ENCODE measurements around the gene SLC1A6. TPM values are rescaled to one million over a fixed set of nuclear protein-coding genes. Genes with fewer than 3 reads are reported as not detected.

The SLC1A6 gene
- not detected in 2 replicates for total RNA-seq

DNA sequence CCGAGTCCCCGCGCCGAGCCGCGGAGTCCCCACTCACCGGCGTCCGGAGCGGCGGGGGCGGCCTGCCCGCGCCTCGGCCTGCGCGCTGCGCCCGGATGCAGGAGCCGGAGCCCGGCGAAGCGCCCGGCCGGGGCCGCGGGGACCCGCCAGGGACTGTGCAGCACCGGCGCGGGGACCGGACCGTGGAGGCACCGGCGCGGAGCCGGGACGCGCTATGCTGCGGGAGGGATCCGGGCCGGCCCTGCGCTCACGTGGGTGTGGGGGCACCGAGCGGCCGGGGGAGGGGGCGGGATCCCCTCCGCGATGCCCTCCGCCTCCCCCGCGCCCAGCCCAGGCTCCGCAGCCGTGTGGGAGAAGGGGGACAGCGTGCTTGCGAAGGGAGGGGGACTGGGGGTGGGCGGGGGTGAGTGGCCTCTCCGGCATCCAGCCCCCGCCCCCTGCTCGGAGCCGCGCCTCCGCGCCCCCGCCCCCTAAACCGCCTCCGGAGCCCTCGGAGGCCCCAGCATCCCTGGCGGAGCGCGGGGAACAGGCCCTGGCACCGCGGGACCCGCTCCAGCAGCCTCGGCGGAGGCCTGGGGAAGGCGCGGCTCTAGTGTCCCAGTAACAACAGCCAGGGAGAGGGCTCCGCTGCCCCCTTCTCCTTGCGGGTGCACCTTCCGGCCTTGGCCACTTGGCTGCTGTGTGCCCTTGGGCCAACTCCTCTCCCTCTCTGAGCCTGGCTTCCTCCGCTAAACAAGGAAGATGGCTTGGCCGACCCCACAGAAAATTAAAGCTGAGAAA lies at the start of gene SLC1A6:
SLC1A6 (minus strand) TSS at position 389 of the 780 bp plus-strand sequence. CDS start 6,954 bp downstream, outside the sequence.

DNA sequence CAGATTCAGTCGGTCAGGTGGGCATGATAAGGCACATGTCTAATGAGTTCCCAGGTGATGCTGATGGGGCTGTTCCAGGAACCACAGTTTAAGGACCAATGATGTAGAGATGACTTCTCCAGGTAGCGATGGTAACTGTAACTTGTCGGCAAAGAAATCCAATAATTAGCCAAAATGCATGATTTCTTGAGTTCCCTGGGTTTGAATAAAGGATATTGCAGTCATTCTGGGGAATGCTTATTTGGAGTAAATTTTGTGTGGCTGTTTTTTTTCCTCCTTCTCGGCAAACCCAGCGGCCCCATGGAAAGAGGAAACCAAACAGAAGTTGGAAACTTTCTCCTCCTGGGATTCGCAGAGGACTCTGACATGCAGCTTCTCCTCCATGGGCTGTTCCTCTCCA lies 38.5 kb downstream of the SLC1A6 start, which contains the start of gene OR7C2:
OR7C2 (plus strand) TSS at position 301 of the 400 bp plus-strand sequence; CDS start at position 301, 0 bp downstream.

Other genes with a start within 250 kb of the SLC1A6 start
- gene ADGRE2, start 201.3 kb downstream of the SLC1A6 start, total RNA-seq, result 1.7 and 6.6 TPM in 2 replicates
- gene OR7A5, start 144.7 kb downstream of the SLC1A6 start, total RNA-seq, result not detected in 2 replicates
- not detected in 2 replicates for gene OR7C1, start 144.7 kb downstream of the SLC1A6 start, total RNA-seq
- gene OR7A10, start 130.9 kb downstream of the SLC1A6 start, total RNA-seq, result not detected in 2 replicates
- gene OR7A17, start 93.7 kb downstream of the SLC1A6 start, total RNA-seq, result not detected in 2 replicates
- gene OR7C2, start 38.4 kb downstream of the SLC1A6 start, total RNA-seq, result not detected in 2 replicates
- gene CASP14, start 69.6 kb upstream of the SLC1A6 start, total RNA-seq, result not detected in 2 replicates
- not detected in 2 replicates for gene OR1I1, start 102.3 kb upstream of the SLC1A6 start, total RNA-seq
- gene SYDE1, start 127.5 kb upstream of the SLC1A6 start, total RNA-seq, result 55.5 and 66.3 TPM in 2 replicates
- 10.7 and 12.2 TPM in 2 replicates for gene NOTCH3, start 221.1 kb upstream of the SLC1A6 start, total RNA-seq

Data from myometrial cell (primary cell).